ENCODE measurements around the gene CELA2B. TPM values are rescaled to one million over a fixed set of nuclear protein-coding genes. Genes with fewer than 3 reads are reported as not detected.
"Not testable (repeated sequence)": the region's sequence is repeated elsewhere in the genome, so short reads cannot be mapped to it uniquely, and the experiment has no call there.

CELA2B gene
- total RNA-seq, 3 donors from 2014 or later (not counting 1 experiment from before 2014, with no cell fraction given) = not detected

- Histone ChIP-seq H3K27me3 (ENCODE audit: control insufficient read depth, insufficient read depth, low read length) (no peaks in the 10 kb centered on the region), H3K27ac (ENCODE audit: low read length) (no peak overlapping the region), H3K4me3 (ENCODE audit: low read length) (no peak overlapping the region), H3K9me3 (ENCODE audit: control insufficient read depth, insufficient read depth, low read length) (no peaks in the 10 kb centered on the region), H3K4me1 (ENCODE audit: control insufficient read depth, insufficient read depth, low read length) (no peaks in the 10 kb centered on the region), H3K36me3 (ENCODE audit: control insufficient read depth, insufficient read depth, low read length) (peaks cover 10% of the 10 kb centered on the region)
- ATAC-seq = no peak
- Mint-ChIP-seq H3K27ac (peak overlapping the region in 1 of 2 donors; percentile 47), H3K4me1 (peaks cover 13% of the 10 kb centered on the region in 2 donors), H3K27me3 (ENCODE audit: low read depth in 2 of 2) (no peaks in the 10 kb centered on the region), H3K9me3 (no peaks in the 10 kb centered on the region), H3K36me3 (peaks cover 12% of the 10 kb centered on the region), H3K4me3 (no peak overlapping the region)
- 10% methylated on average over 1 of the region's 2 CpGs for WGBS (ENCODE audit: insufficient coverage)
- no peak for TF ChIP-seq CTCF (IDR thresholded peaks at IDR 0.05)
- intact Hi-C loops (cut with micrococcal nuclease) = no loop called here
- DNase-seq = no peak
These were observed 39.2 kb downstream of the CELA2B start for GRCh38 chr1:15515022-15515663.

- H3K4me3 Mint-ChIP-seq = no peak overlapping the region
- intact Hi-C loops (cut with micrococcal nuclease) = no loop called here
- peaks cover 10% of the 10 kb centered on the region for H3K4me1 ChIP-seq (ENCODE audit: control insufficient read depth, insufficient read depth, low read length)
- DNase-seq = no peak
- H3K9me3 Mint-ChIP-seq = no peaks in the 10 kb centered on the region
- H3K27me3 ChIP-seq (ENCODE audit: control insufficient read depth, insufficient read depth, low read length) = no peaks in the 10 kb centered on the region
- H3K27me3 Mint-ChIP-seq (ENCODE audit: low read depth in 2 of 2) = no peaks in the 10 kb centered on the region
- H3K36me3 ChIP-seq (ENCODE audit: control insufficient read depth, insufficient read depth, low read length) = peaks cover 2% of the 10 kb centered on the region
- H3K27ac ChIP-seq (ENCODE audit: low read length) = no peak overlapping the region
- 100% methylated on average over 3 of the region's 3 CpGs for WGBS (ENCODE audit: insufficient coverage)
- H3K36me3 Mint-ChIP-seq = peaks cover 12% of the 10 kb centered on the region
- no peaks in the 10 kb centered on the region for H3K9me3 ChIP-seq (ENCODE audit: control insufficient read depth, insufficient read depth, low read length)
- H3K4me3 ChIP-seq (ENCODE audit: low read length) = no peak overlapping the region
- ATAC-seq = no peak
- H3K27ac Mint-ChIP-seq = no peak overlapping the region
- TF ChIP-seq CTCF (IDR thresholded peaks at IDR 0.05) = no peak
- peaks cover 16 to 21% of the 10 kb centered on the region in 2 donors for H3K4me1 Mint-ChIP-seq
These were observed 43.7 kb downstream of the CELA2B start for GRCh38 chr1:15519625-15520024.

GRCh38 chr1:15521206-15521906 is 45.5 kb downstream of the CELA2B start:
- H3K27ac Mint-ChIP-seq; H3K27me3 ChIP-seq (ENCODE audit: control insufficient read depth, insufficient read depth, low read length); H3K4me3 Mint-ChIP-seq; ATAC-seq; intact Hi-C loops (cut with micrococcal nuclease); H3K36me3 ChIP-seq (ENCODE audit: control insufficient read depth, insufficient read depth, low read length); H3K27ac ChIP-seq (ENCODE audit: low read length); H3K27me3 Mint-ChIP-seq (ENCODE audit: low read depth in 2 of 2); H3K9me3 ChIP-seq (ENCODE audit: control insufficient read depth, insufficient read depth, low read length); DNase-seq; H3K9me3 Mint-ChIP-seq; H3K4me3 ChIP-seq (ENCODE audit: low read length): not testable (repeated sequence)
- Mint-ChIP-seq H3K36me3 (peaks cover 12% of the 10 kb centered on the region), H3K4me1 (peaks cover 24 to 31% of the 10 kb centered on the region in 2 donors)
- peaks cover 23% of the 10 kb centered on the region for H3K4me1 ChIP-seq (ENCODE audit: control insufficient read depth, insufficient read depth, low read length)
- 89% methylated on average over 15 of the region's 17 CpGs for WGBS (ENCODE audit: insufficient coverage)

- TF ChIP-seq CTCF (IDR thresholded peaks at IDR 0.05) = no peak
- H3K9me3 ChIP-seq (ENCODE audit: control insufficient read depth, insufficient read depth, low read length) = no peaks in the 10 kb centered on the region
- Mint-ChIP-seq H3K4me1 (peaks cover 32 to 41% of the 10 kb centered on the region in 2 donors), H3K4me3 (no peak overlapping the region), H3K36me3 (peaks cover under 1% of the 10 kb centered on the region), H3K27ac (no peak overlapping the region), H3K9me3 (no peaks in the 10 kb centered on the region), H3K27me3 (ENCODE audit: low read depth in 2 of 2) (no peaks in the 10 kb centered on the region)
- ATAC-seq (no peak), DNase-seq (peak in 1 of 2 donors; percentile 16)
- H3K36me3 ChIP-seq (ENCODE audit: control insufficient read depth, insufficient read depth, low read length) = no peaks in the 10 kb centered on the region
- WGBS (ENCODE audit: insufficient coverage) = 98% methylated on average over 4 of the region's 4 CpGs
- no peaks in the 10 kb centered on the region for H3K27me3 ChIP-seq (ENCODE audit: control insufficient read depth, insufficient read depth, low read length)
- intact Hi-C loops (cut with micrococcal nuclease) = no loop called here
- no peak overlapping the region for H3K27ac ChIP-seq (ENCODE audit: low read length)
- H3K4me3 ChIP-seq (ENCODE audit: low read length) = no peak overlapping the region
- H3K4me1 ChIP-seq (ENCODE audit: control insufficient read depth, insufficient read depth, low read length) = peaks cover 30% of the 10 kb centered on the region
These were observed 46.6 kb downstream of the CELA2B start for GRCh38 chr1:15522551-15522950.

Data from natural killer cell (primary cell).